Measurements from ENCODE around the gene AKT3.

GRCh38 chr1:243842978-243843511 is 7.0 kb downstream of the AKT3 start:
- TF ChIP-seq CTCF (conservative IDR thresholded peaks at IDR 0.05) (no peak), ZFX (IDR thresholded peaks at IDR 0.05) (no peak)

Data from C4-2B (cell line).